H9 (cell line): ENCODE results near the gene CDRT4. TPM values are rescaled to one million over a fixed set of nuclear protein-coding genes. Genes with fewer than 3 reads are reported as not detected.

Experiments used
- DNase-seq: peaks from one replicate; pipeline ENCODE4 v3.0.0-alpha.2; 2017
- H2AFZ ChIP-seq: one replicate; pipeline ENCODE4 v1.6.1; 2013; ENCODE audit warnings: mild to moderate bottlenecking, low read length, control low read depth, moderate library complexity
- H2AK5ac ChIP-seq: 2 replicates; pipeline ENCODE4 v1.6.1; 2013; ENCODE audit warnings: low read length, control low read depth, mixed read lengths; ENCODE audit not compliant: insufficient read length
- H2BK120ac ChIP-seq: one replicate; pipeline ENCODE4 v1.6.1; 2013; ENCODE audit warnings: low read depth, mild to moderate bottlenecking, low read length, control low read depth, inconsistent platforms; ENCODE audit not compliant: poor library complexity, severe bottlenecking
- H2BK12ac ChIP-seq: 2 replicates; pipeline ENCODE4 v1.6.1; 2013; ENCODE audit warnings: low read length, control low read depth, mixed read lengths, low read depth; ENCODE audit not compliant: insufficient read length
- H2BK15ac ChIP-seq: 2 replicates; pipeline ENCODE4 v1.6.1; 2013; ENCODE audit warnings: low read depth, low read length, control low read depth
- H2BK20ac ChIP-seq: one replicate; pipeline ENCODE4 v1.6.1; 2013; ENCODE audit warnings: low read depth, mild to moderate bottlenecking, low read length, control low read depth, inconsistent platforms; ENCODE audit not compliant: poor library complexity, severe bottlenecking
- H2BK5ac ChIP-seq: 2 replicates; pipeline ENCODE4 v1.6.1; 2013; ENCODE audit warnings: low read length, control low read depth, mixed read lengths; ENCODE audit not compliant: insufficient read length
- H3K14ac ChIP-seq: 2 replicates; pipeline ENCODE4 v1.6.1; 2013; ENCODE audit warnings: low read length, control low read depth; ENCODE audit not compliant: insufficient read depth
- H3K18ac ChIP-seq: 2 replicates; pipeline ENCODE4 v1.6.1; 2013; ENCODE audit warnings: low read depth, mild to moderate bottlenecking, mixed read lengths, low read length, control low read depth; ENCODE audit not compliant: insufficient read length
- H3K23ac ChIP-seq: 2 replicates; pipeline ENCODE4 v1.6.1; 2013; ENCODE audit warnings: low read length, control low read depth, mixed read lengths, low read depth; ENCODE audit not compliant: insufficient read length
- H3K23me2 ChIP-seq: 2 replicates; pipeline ENCODE4 v1.6.1; 2013; ENCODE audit warnings: low read depth, mild to moderate bottlenecking, mixed read lengths, low read length, control low read depth; ENCODE audit not compliant: insufficient read length, poor library complexity, severe bottlenecking
- H3K27ac ChIP-seq: 2 replicates; pipeline ENCODE4 v1.5.1; 2013; ENCODE audit warnings: low read length, control low read depth, mixed read lengths, low read depth; ENCODE audit not compliant: insufficient read length
- H3K27me3 ChIP-seq: 2 replicates; pipeline ENCODE4 v1.6.1; 2013; ENCODE audit warnings: low read length, control low read depth, inconsistent platforms; ENCODE audit not compliant: insufficient read depth
- H3K4ac ChIP-seq: 2 replicates; pipeline ENCODE4 v1.6.1; 2013; ENCODE audit warnings: low read depth, mild to moderate bottlenecking, control low read depth, inconsistent platforms, low read length, moderate library complexity
- H3K4me1 ChIP-seq: 2 replicates; pipeline ENCODE4 v1.6.1; 2013; ENCODE audit warnings: low read length, control low read depth, inconsistent platforms; ENCODE audit not compliant: insufficient read depth
- H3K4me2 ChIP-seq: 2 replicates; pipeline ENCODE4 v1.6.1; 2013; ENCODE audit warnings: low read length, control low read depth, mixed read lengths; ENCODE audit not compliant: insufficient read length, insufficient read depth
- H3K56ac ChIP-seq: 2 replicates; pipeline ENCODE4 v1.6.1; 2013; ENCODE audit warnings: low read depth, mild to moderate bottlenecking, mixed read lengths, low read length, control low read depth; ENCODE audit not compliant: insufficient read length
- H3K79me1 ChIP-seq: 2 replicates; pipeline ENCODE4 v1.6.1; 2013; ENCODE audit warnings: low read depth, mild to moderate bottlenecking, moderate library complexity, low read length, control low read depth, inconsistent platforms; ENCODE audit not compliant: insufficient read depth, poor library complexity, severe bottlenecking
- H3K79me2 ChIP-seq: 2 replicates; pipeline ENCODE4 v1.6.1; 2013; ENCODE audit warnings: low read length, control low read depth, inconsistent platforms; ENCODE audit not compliant: insufficient read depth
- H3K9ac ChIP-seq: 2 replicates; pipeline ENCODE4 v1.6.1; 2013; ENCODE audit warnings: low read length, control low read depth, mixed read lengths; ENCODE audit not compliant: insufficient read length; ENCODE audit errors: extremely low read depth
- H3K9me3 ChIP-seq: one replicate; pipeline ENCODE4 v1.6.1; 2013; ENCODE audit warnings: low read depth, low read length, inconsistent platforms; ENCODE audit not compliant: control insufficient read depth
- H3T11ph ChIP-seq: one replicate; pipeline ENCODE4 v1.6.1; 2013; ENCODE audit warnings: mild to moderate bottlenecking, low read length, control low read depth, inconsistent platforms
- H4K20me1 ChIP-seq: one replicate; pipeline ENCODE4 v1.6.1; 2013; ENCODE audit not compliant: control insufficient read depth, insufficient read length, insufficient read depth
- H4K5ac ChIP-seq: 2 replicates; pipeline ENCODE4 v1.6.1; 2013; ENCODE audit warnings: low read depth, mild to moderate bottlenecking, mixed read lengths, low read length, control low read depth; ENCODE audit not compliant: insufficient read length
- H4K8ac ChIP-seq: replicated peaks from 2 replicates; pipeline ENCODE4 v1.6.1; 2013; ENCODE audit warnings: low read length, control low read depth, mixed read lengths, low read depth; ENCODE audit not compliant: insufficient read length
- H4K91ac ChIP-seq: 2 replicates; pipeline ENCODE4 v1.6.1; 2013; ENCODE audit warnings: low read depth, mild to moderate bottlenecking, moderate library complexity, mixed read lengths, low read length, control low read depth; ENCODE audit not compliant: insufficient read length
- H3K27ac Mint-ChIP-seq, 3 experiments: 2 replicates in 2 of 3; 3 replicates in 1 of 3; pipeline ENCODE4 v1.8.0; 2020 to 2021; ENCODE audit warnings: mixed read lengths in 3 of 3, mild to moderate bottlenecking in 1 of 3, moderate library complexity in 1 of 3
- H3K27me3 Mint-ChIP-seq: 2 replicates; pipeline ENCODE4 v1.8.0; 2021; ENCODE audit warnings: low read depth, mild to moderate bottlenecking, moderate library complexity, mixed read lengths
- H3K36me3 Mint-ChIP-seq, 3 experiments: 2 replicates in 2 of 3; 3 replicates in 1 of 3; pipeline ENCODE4 v1.8.0; 2020 to 2021; ENCODE audit warnings: low read depth in 3 of 3, mixed read lengths in 3 of 3; ENCODE audit not compliant: insufficient read depth in 1 of 3
- H3K4me1 Mint-ChIP-seq, 2 experiments: 2 replicates each; pipeline ENCODE4 v1.8.0; 2020; ENCODE audit warnings: mixed read lengths in 2 of 2
- H3K4me3 Mint-ChIP-seq, 2 experiments: 2 replicates in 1 of 2; 3 replicates in 1 of 2; pipeline ENCODE4 v1.8.0; 2020 to 2021; ENCODE audit warnings: mild to moderate bottlenecking in 2 of 2, mixed read lengths in 2 of 2, moderate library complexity in 1 of 2
- H3K9me3 Mint-ChIP-seq, 2 experiments: 2 replicates in 1 of 2; 3 replicates in 1 of 2; pipeline ENCODE4 v1.8.0; 2020; ENCODE audit warnings: mild to moderate bottlenecking in 2 of 2, mixed read lengths in 2 of 2, moderate library complexity in 1 of 2
- CTCF ChIP-seq: fragments of 200-600 bp; sonication (generic); conservative IDR thresholded peaks from 3 replicates; pipeline ENCODE4 v1.8.0; 2021; ENCODE audit warnings: antibody characterized with exemption, mild to moderate bottlenecking
- WGBS: extraction: QIAGEN DNeasy Blood & Tissue Kit; methylation state at CpG from one replicate; pipeline ENCODE4 v1.1.7; 2013; ENCODE audit warnings: missing lambda C conversion rate, low lambda C conversion rate, mixed read lengths; ENCODE audit not compliant: insufficient read length; ENCODE audit errors: extremely low coverage; 5-methylcytosine and 5-hydroxymethylcytosine counted together
- total RNA-seq: library from RNA; stranded (reverse); gene quantifications from 2 replicates; pipeline ENCODE4 v1.2.1, GENCODE V29; 2021

The CDRT4 gene
- total RNA-seq, 1 experiment from 2014 or later: 3.8 TPM

DNA sequence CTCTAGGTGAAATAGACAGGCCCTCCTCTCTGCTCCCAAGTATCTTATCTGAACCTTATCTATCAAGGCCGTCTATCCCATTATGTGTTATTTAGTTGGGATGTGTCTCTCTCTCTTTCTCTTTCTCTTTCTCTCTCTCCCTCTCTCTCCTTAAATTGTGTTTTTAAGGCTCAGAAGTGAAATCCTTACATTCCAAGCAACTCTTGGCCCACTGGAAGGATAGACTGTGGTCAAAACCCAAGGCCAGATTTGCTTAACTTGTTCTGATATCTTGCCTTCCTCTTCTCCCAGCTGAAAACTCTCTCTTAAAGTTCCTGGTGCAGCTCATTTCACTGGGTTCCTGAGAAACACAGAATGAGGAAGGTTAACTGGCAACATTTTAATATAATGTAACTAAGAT is 14.7 kb downstream of the CDRT4 start:
- no peaks in the 10 kb centered on the region for H4K20me1 ChIP-seq
- H2BK120ac ChIP-seq: no peak overlapping the region
- no peak overlapping the region for H3K27ac Mint-ChIP-seq
- H3K79me2 ChIP-seq: no peaks in the 10 kb centered on the region
- H2AFZ ChIP-seq: no peak overlapping the region
- no peak overlapping the region for H3K18ac ChIP-seq
- H2BK5ac ChIP-seq: no peak overlapping the region
- H3K4me1 Mint-ChIP-seq: no peaks in the 10 kb centered on the region
- H3K4me2 ChIP-seq: no peak overlapping the region
- no CpG with 5 or more reads among the region's 1 CpG for WGBS
- H2BK20ac ChIP-seq: no peak overlapping the region
- H3K9me3 Mint-ChIP-seq: peaks cover 0 to 7% of the 10 kb centered on the region in 2 experiments; a peak in 3 of 5 replicates
- DNase-seq: no peak
- no peak overlapping the region for H3K4ac ChIP-seq
- no peaks in the 10 kb centered on the region for H3K79me1 ChIP-seq
- no peak overlapping the region for H3K4me3 Mint-ChIP-seq
- no peak overlapping the region for H2BK15ac ChIP-seq
- H3K9me3 ChIP-seq: no peaks in the 10 kb centered on the region
- H3K56ac ChIP-seq: no peak overlapping the region
- no peak for TF ChIP-seq CTCF
- H3K27me3 ChIP-seq: no peaks in the 10 kb centered on the region
- H3K27ac ChIP-seq: no peak overlapping the region
- no peak overlapping the region for H4K5ac ChIP-seq
- no peaks in the 10 kb centered on the region for H3K23me2 ChIP-seq
- H3K27me3 Mint-ChIP-seq: no peaks in the 10 kb centered on the region
- no peaks in the 10 kb centered on the region for H3K4me1 ChIP-seq
- no peak overlapping the region for H3K9ac ChIP-seq
- H4K8ac ChIP-seq: no peak overlapping the region
- H3T11ph ChIP-seq: no peak overlapping the region
- H3K36me3 Mint-ChIP-seq: peaks cover 18 to 20% (median 19%) of the 10 kb centered on the region in 3 experiments
- no peak overlapping the region for H2AK5ac ChIP-seq
- no peak overlapping the region for H3K14ac ChIP-seq
- no peak overlapping the region for H2BK12ac ChIP-seq
- H4K91ac ChIP-seq: no peak overlapping the region
- H3K23ac ChIP-seq: no peak overlapping the region
